GM18498 (cell line): ENCODE measurements around the gene TMEM132A.
A peak's percentile ranks its signal among the peaks of the same experiment; 100 is the strongest.

Experiments used
- ATAC-seq: cut with Tn5 transposase; IDR thresholded peaks from one replicate; pipeline ENCODE4 v1.9.1; 2021; ENCODE audit warnings: mild to moderate bottlenecking, moderate library complexity; ENCODE audit not compliant: unreplicated experiment

The TMEM132A gene

DNA sequence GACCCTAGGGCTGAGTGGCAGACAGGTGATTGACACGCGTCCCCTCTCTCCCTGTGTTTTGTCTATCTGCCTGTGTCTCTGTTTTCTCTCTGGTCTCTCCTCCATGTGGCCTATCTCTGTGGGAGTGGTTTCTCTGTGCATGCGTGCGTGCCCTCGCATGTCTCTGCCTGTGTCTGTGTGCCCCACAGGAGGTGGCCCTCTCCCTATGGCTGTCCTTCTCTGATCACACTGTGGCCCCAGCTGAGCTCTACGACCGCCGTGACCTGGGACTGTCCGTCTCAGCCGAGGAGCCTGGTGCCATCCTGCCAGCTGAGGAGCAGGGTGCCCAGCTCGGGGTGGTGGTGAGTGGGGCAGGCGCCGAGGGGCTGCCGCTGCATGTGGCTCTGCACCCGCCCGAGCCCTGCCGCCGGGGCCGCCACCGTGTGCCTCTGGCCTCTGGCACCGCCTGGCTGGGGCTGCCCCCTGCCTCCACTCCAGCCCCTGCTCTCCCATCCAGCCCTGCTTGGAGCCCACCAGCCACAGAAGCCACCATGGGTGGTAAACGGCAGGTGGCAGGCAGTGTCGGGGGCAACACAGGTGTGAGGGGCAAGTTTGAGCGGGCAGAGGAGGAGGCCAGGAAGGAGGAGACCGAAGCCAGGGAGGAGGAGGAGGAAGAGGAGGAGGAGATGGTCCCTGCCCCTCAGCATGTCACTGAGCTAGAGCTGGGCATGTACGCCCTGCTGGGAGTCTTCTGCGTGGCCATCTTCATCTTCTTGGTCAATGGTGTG is 11.6 kb downstream of the TMEM132A start:
- ATAC-seq: no peak

- ATAC-seq: no peak
These were observed 12.3 kb downstream of the TMEM132A start for GRCh38 chr11:60936467-60937143.

GRCh38 chr11:60937144-60937527 is 12.9 kb downstream of the TMEM132A start:
- no peak for ATAC-seq

- ATAC-seq: no peak
These were observed 13.6 kb downstream of the TMEM132A start for GRCh38 chr11:60937811-60938210.

DNA sequence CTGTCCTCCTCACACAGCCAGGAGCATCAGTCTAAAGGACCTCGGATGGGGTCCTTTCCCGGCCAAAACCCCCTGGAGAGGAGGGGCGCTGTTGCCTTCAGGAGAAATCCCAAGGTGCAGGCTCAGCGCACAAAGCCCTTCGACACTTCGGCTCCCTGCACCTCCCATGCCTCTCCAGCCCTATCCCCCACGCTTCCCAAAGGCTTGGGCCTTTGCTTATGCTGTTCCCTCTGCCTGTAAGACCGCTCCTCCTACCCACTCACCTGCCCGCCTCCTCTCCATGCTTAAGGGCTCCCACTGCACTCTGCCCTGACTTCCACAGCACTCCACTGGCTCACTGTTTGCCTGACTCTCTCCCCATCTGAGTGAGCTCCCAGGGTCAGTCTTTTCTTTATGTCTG is 14.2 kb downstream of the TMEM132A start:
- no peak for ATAC-seq

GRCh38 chr11:60939301-60939700 is 15.0 kb downstream of the TMEM132A start:
- no peak for ATAC-seq

- ATAC-seq: no peak
These were observed 15.6 kb downstream of the TMEM132A start for GRCh38 chr11:60939855-60940254.

- ATAC-seq: no peak
These were observed 17.3 kb downstream of the TMEM132A start for GRCh38 chr11:60941371-60942119.

- ATAC-seq: no peak
These were observed 18.0 kb downstream of the TMEM132A start for GRCh38 chr11:60942219-60942618.

GRCh38 chr11:60942970-60943565 is 18.8 kb downstream of the TMEM132A start:
- ATAC-seq: no peak

GRCh38 chr11:60944490-60945294 is 20.4 kb downstream of the TMEM132A start:
- ATAC-seq: no peak

DNA sequence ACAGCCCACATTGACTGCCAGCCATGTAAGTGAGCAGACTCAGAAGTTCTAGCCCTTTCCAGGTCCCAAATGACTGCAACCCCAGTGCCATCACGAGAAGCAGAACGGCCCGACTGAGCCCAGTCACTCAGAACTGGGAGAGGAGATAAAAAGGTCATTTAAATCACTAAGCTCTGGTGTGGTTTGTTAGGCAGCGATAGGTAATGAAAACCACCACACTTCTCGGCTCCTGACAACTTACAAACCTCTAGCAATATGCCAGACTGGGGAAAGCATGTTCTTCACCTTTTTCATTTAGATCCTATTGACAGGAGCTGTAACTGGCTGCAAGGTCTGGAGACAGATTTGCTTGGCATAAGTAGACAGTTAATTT is 21.0 kb downstream of the TMEM132A start:
- no peak for ATAC-seq

DNA sequence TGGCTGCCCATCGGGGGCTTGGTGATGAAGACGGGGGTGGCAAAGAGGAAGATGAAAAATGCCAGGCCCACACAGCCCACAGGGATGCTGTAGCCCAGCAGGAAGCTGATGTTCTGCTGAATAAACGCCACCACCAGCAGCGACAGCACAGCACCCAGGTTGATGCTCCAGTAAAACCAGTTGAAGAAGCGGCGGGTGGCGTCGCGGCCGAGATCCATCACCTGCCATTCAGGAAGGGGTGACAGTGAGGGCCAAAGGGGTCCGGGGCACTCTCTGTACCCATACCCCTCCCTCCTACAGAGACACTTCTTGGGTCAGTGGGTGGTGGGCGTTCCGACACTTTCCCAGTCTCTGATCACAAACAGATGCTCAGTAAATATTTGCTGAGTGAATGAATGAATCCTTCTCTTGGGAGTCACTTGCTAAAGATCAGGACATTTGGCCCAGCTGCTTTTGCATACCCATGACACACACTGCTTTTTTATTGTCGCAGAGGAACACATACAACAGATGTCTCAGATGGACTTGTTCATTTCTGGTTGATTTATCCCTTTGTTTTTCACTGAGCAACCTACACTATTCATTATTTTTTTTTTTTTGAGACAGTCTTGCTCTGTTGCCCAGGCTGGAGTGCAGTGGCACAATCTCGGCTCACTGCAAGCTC is 22.5 kb downstream of the TMEM132A start:
- ATAC-seq: no peak

- ATAC-seq: no peak
These were observed 23.4 kb downstream of the TMEM132A start for GRCh38 chr11:60947700-60948099.

GRCh38 chr11:60948250-60948649 is 24.0 kb downstream of the TMEM132A start:
- ATAC-seq: no peak

DNA sequence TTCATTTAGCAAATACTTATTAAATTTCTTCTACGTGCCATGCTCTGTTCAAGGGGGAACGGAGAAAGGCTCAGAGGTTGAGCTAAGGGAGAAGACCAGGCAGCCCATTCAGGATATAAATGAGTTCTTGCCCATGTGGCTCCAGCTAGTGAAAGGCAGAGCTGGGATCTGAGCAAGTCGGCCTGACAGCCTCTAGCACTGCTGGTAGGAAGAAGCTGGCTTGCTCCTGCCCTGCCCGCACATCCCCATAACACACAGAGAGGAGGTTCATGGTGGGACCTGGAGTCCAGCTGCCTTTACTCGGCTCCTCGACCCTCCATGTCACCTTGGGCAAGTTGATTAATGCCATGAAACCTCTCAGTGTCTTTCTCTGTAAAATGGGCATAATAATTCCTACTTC is 25.8 kb downstream of the TMEM132A start:
- ATAC-seq: no peak

- ATAC-seq: no peak
These were observed 26.8 kb downstream of the TMEM132A start for GRCh38 chr11:60950933-60951605.

DNA sequence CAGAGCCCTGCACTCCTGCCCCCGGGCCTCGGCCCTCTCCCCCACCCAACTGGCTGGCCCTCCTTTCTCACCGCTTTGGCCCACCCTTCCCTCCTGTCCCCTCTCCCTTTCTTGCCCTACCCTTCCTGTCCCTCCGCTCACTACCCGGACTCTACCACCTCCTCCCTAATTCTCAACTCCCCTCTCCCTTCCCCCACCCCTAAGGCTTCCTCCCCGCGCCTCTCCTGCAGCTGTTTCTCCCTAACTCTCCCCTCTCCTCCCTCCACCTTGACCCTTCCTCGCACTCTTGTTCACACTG is 27.3 kb downstream of the TMEM132A start:
- ATAC-seq: no peak

- peak; percentile 82 for ATAC-seq
These were observed 27.9 kb downstream of the TMEM132A start, which contains the start of gene SLC15A3 for GRCh38 chr11:60951904-60952741. SLC15A3 (minus strand) TSS chr11:60952176; CDS start chr11:60951551, 625 bp downstream.
